Fibroblast of pulmonary artery (primary cell): Measurements from ENCODE around the gene PRKCH.

Experiments used
- DNase-seq: peaks from one replicate; pipeline ENCODE4 v3.0.0-alpha.2; 2010; ENCODE audit warnings: low read depth
- H3K4me3 ChIP-seq: replicated peaks from 2 replicates; pipeline ENCODE4 v1.5.1; 2011; ENCODE audit warnings: low read depth, mild to moderate bottlenecking, control low read depth, low read length, moderate library complexity
- CTCF ChIP-seq: IDR thresholded peaks from 2 replicates; pipeline ENCODE4 v1.5.1; 2011; ENCODE audit warnings: mild to moderate bottlenecking, control low read depth, low read length, inconsistent platforms; ENCODE audit errors: missing control alignments

PRKCH gene

GRCh38 chr14:61341275-61342206 is 20.2 kb downstream of the PRKCH start:
- no peak for DNase-seq
- no peak overlapping the region for H3K4me3 ChIP-seq
- TF ChIP-seq CTCF = no peak

- TF ChIP-seq CTCF = no peak
- H3K4me3 ChIP-seq = no peak overlapping the region
- DNase-seq = no peak
Measured at GRCh38 chr14:61342486-61342885, 21.1 kb downstream of the PRKCH start.

GRCh38 chr14:61342932-61343331 is 21.6 kb downstream of the PRKCH start:
- DNase-seq = no peak
- no peak for TF ChIP-seq CTCF
- no peak overlapping the region for H3K4me3 ChIP-seq

GRCh38 chr14:61343471-61343870 is 22.1 kb downstream of the PRKCH start:
- H3K4me3 ChIP-seq = no peak overlapping the region
- peak; percentile 63 for DNase-seq
- no peak for TF ChIP-seq CTCF

GRCh38 chr14:61343991-61344405 is 22.6 kb downstream of the PRKCH start:
- TF ChIP-seq CTCF = no peak
- H3K4me3 ChIP-seq = no peak overlapping the region
- DNase-seq = no peak

DNA sequence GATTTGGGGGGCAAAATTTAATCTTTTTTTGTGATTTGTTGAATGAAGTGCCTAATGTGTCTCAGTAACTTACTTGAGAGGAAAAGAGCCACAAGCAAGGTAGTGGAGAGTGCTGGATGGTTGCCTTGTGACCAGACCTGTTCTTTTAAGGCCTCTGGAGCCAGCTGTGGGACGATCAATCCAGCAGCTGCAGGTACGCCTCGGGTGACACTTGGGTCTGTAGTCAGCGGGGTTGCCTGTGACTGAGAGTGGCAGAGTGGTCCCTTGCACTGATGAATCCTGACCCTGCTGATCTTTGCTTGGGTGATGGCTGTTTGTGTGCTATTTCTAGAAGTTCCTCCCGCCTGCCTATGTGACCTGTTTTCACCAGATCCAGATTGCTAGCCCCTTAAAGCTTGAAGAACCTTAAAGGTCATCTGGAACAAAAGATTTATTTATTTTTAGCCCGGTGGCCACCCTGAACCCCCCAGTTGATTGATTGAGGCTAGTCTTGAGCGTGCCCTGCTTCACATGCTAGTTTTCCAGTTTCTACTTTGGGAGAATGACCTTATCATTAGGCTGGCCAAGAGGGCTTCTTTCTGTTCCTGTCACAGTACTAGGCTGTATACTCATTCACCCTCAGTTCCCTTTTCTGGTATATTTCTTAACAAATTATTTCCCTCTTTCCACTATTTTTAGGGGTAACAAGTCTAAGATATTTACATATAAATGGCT is 23.2 kb downstream of the PRKCH start:
- no peak overlapping the region for H3K4me3 ChIP-seq
- no peak for TF ChIP-seq CTCF
- no peak for DNase-seq
